HG02571 (cell line): ENCODE data around the gene CLEC18A.
"Not testable (repeated sequence)": the region's sequence is repeated elsewhere in the genome, so short reads cannot be mapped to it uniquely, and the experiment has no call there.

Source experiments
- ATAC-seq: cut with Tn5 transposase; IDR thresholded peaks from one replicate; pipeline ENCODE4 v1.9.1; 2021; ENCODE audit warnings: mild to moderate bottlenecking, moderate library complexity; ENCODE audit not compliant: unreplicated experiment

Gene CLEC18A

DNA sequence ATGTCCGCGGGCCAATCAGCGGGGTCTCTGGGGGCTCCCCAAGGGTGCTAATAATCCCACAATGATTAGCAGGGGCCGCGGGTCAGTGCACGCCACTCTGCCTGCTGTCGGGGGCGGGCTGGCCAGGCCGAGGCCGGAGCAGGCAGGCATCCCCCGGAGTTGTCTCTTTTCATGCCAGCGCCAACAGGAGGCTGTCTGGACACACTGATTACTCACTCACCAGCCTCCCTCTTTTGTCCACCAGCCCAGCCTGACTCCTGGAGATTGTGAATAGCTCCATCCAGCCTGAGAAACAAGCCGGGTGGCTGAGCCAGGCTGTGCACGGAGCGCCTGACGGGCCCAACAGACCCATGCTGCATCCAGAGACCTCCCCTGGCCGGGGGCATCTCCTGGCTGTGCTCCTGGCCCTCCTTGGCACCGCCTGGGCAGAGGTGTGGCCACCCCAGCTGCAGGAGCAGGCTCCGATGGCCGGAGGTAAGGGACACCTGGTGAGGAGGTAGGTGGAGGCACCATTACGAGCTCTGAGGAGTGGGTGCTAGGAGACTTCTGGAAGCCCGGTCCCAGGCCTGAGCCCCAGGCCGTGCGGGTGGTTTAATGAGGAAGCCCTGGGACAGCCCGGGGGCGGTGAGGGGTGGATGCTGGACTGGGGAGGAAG is at the start of gene CLEC18A:
TSS of gene CLEC18A (plus strand) at position 318 of the 655 bp plus-strand sequence. CDS start at position 351, 33 bp downstream.
- not testable (repeated sequence) for ATAC-seq

DNA sequence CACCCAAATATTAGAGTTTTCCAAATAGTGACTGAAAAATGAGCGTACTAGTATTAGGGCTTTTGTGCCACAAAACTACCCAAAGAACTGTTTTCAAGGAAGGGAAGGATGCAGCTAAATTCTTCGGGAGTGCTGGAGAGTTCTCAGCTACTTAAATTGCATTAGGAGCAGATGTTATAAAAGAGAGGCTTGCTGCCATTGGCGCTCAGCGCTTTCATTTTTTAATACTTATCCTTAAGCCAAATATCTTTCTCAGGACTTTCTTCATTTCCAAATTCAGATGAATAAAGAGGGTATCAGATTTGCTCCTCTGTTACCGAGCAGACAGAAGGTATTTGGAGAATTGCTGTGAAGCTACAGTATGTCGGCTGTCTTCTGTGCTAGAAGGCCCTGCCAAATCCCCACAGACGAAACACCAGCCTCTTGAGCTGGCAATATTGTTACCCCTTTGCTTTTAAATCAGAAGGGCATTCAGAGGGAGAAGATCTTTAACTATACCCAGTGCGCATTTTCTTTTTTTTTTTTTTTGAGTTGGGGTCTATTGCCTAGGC is 47.2 kb upstream of the CLEC18A start:
- ATAC-seq = no peak

DNA sequence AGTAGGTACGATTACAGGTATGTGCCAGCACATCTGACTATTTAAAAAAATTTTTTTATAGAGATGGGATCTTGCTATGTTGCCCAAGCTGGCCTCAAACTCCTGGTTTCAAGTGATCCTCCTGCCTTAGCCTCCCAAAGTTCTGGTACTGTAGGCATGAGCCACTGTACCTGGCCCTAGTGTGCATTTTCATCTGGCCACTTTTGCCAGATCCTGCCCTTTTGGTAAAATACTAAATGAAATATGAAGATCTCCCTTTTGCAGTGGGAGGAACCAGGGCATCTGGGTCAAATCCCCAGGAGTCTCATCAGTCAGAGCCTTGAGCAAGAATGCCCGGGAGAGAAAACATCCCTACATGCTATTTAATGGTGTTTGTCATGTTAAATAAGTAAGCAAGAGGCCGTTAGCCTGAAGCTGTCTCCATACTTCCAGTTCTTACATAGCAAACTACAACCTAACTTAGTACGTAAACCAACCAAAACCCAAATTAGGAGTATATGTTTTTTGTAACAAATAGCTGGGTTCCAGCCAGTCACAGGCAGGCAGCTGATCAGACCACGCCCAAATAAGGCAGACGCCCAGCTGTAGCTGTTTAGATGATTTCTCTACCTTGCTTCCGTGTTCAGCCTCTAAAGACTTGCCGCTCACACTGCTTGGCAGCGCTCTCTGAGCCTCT is 46.5 kb upstream of the CLEC18A start:
- ATAC-seq = no peak

DNA sequence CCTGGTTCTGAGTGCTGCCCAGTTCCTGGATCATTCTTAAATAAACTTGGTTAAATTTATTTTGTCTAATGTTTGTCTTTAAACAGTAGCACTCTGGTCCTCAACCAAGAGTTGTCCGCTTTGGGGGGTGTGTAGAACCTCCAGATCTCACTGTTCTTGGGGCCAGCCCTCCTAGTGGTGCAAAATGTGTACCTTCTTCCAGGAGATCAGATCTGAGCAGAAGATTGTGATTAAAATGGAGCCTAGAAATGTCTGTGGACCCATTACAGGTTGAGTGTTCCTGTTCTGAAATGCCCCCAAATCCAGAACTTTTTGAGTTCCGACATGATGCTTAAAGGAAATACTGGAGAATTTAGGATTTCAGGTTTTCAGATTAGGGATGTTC is 46.0 kb upstream of the CLEC18A start:
- no peak for ATAC-seq

DNA sequence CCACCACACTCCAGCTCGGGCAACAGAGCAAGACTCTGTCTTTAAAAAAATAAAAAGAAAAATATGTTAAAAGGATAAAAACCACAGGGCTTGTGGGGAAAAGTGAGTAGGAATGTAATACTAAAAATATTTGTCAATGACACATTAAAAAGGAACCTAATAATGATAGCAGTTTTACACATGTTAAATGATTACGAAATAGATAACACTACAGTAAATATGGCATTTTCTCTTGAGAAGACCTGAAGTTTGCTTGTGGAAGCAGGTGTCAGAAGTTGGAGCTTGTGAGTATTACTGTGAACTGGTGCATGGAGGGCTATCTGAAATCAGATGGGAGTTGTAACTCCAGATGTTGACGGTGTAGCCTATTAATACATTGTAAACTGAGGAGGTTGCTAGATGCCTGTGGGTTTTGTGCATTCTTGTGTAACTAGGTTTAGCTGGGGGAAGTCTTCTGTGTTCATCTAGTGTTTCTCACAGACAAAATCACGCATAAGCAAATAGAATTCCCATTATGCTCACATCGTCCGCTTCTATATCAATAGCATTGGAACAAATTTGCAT is 44.2 kb upstream of the CLEC18A start:
- no peak for ATAC-seq

DNA sequence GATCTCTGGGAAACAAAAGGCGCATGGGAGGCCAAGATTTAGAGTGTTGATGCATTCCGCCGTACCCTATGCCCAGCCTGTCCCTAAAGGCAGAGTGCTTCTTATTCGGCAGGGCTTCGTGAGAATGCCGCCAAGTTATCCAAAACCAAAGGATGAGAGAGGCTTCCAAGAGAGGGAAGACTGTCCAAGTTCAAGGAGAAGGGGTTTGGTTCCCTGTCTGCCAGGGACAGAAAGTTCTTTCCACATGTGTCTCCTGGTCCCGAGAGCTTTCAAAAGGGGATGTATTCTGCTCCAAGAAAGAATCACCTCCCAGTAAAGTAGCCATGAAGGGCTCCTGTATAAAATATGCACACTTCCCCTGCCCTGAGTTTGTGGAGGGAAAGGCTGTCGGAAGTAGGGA is 42.1 kb upstream of the CLEC18A start:
- ATAC-seq = no peak

DNA sequence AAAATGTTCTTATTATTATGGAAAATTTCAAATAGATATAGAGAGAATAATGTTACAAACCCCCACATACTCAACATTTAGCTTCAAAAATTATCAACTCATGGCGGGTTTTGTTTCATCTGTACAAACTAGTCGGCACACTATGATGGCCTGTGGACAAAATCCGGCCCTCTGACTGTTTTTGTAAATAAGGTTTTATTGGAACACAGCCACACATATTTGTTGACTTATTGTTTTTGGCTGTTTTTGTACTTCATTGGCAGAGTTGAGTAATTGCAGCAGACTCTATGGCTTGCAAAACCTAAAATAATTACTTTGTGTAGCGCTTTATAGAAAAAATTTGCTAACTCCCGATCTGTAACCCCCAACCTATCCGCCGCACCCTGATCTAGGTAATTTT is 41.4 kb upstream of the CLEC18A start:
- ATAC-seq = no peak

DNA sequence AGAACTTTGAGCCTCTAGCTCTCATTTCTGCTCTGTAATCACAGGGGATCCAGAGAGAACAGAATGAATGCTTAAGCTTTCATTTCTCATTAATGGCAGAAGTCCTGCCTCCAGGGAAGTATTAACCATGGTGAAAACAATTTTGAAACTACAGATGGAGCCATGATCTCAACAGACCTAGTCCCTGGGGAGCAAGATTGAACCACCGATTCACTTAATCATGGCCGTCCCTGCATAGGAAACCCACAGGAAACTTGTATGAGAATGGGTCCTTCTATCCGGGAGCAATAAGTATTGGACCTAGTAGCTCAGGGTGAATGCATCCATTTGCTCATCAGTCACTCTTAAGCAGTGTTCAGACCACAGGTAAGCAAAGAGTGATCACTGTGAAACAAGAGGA is 40.2 kb upstream of the CLEC18A start:
- no peak for ATAC-seq

DNA sequence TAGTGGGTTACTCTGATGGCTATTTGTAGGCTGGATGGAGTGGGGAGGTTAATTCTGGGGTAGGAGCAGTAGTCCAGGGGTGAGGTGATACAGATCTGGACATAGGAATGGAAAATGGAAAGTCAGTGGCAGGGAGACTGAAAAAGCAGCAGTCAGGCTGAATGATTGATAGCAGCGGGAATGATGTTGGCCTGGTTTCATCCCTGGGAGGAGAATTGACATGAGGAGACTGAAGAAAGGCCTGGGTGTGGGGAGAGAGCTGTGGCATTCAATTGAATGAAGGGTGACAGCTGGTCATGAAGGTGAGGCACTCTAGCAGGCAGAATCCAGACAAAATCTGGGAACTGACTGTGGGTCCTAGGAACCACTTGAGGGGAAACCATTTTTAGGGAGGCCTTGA is 34.7 kb upstream of the CLEC18A start:
- no peak for ATAC-seq

DNA sequence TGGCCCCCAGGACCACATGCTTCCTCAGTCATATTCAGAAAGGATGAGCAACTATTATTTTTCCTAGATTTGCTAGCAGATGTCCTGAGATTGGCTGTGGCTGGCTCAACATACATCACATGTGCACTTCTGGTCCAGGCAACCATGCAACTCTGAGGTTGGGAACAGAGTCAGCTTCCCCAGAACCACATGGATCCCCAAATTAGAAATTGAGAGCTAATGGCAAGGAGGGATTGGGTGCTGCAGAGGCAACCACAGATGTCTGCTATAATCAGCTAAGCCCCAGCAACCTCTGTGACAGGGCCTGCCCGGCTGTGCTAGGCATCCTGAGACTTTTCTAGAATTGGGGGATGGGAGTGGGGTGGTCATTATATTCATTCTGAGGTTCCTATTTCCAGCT is 33.8 kb upstream of the CLEC18A start:
- no peak for ATAC-seq

DNA sequence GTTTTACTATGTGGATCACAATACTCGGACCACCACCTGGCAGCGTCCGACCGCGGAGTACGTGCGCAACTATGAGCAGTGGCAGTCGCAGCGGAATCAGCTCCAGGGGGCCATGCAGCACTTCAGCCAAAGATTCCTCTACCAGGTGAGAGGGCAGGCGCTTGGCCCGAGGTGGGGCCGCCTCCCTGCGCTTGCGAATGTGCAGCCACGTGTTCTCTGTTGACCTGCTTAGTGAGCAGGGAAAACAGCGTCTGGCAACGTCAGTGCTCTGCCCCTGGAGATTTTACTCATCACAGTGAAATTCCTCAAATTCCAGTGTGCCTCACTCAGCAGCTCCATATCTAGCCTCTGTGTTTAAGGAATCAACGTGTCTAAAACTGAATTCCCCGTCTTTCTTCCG is 33.4 kb upstream of the CLEC18A start:
- ATAC-seq = no peak

DNA sequence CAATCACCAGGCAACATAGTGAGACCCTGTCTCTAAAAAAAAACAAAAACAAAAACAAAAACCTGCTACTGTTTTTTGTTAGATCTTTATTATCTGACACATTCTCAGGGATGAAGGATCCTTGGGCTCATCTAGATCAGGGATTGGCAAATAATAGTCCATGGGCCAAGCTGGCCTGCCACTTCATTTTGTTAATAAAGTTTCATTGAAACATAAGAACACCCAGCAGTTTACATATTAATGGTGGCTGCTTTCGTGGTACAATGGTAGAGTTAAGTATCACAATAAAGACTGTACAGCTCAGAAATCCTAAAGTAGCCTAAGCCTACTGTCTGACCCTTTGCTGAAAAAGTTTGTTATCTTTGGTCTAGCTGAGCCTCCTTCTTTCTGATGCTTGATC is 32.9 kb upstream of the CLEC18A start:
- no peak for ATAC-seq

DNA sequence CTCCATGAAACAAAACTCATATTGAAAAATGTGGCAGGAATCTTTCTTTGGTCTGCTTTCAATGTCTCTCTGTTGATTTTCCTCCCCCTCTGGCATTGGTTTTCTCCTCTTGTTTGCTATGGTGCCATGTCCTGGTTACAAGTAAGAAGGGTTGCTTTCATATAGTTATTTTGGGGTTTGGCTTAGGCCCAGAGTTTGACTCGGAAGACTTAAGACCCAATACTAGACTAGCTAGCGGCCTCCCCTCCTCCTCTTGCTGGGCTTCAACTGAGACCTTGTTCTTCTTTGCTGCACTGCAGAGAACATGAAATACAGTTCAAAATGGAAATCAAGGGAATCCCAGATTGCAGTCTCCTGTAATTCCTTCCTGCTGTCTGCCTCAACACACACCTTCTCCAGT is 30.0 kb upstream of the CLEC18A start:
- ATAC-seq = no peak

DNA sequence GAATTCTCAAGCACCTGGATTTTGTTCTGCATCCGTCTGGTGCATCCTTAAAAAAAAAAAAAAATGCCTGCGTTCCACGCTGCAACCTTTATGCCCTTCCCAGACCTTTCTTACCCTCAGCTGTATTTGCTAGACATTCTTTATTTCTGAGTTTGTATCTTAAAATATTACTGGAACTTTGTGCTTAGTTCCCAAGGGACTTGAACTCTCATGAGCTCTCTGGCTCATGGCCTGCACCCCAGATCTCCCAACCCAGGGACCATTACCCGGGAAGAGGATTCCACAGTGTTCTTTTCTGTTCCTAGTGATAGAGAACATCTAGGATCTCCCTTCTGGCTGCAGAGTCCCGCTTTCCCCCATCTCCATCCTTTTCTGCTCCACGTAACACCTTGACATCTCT is 28.9 kb upstream of the CLEC18A start:
- no peak for ATAC-seq

DNA sequence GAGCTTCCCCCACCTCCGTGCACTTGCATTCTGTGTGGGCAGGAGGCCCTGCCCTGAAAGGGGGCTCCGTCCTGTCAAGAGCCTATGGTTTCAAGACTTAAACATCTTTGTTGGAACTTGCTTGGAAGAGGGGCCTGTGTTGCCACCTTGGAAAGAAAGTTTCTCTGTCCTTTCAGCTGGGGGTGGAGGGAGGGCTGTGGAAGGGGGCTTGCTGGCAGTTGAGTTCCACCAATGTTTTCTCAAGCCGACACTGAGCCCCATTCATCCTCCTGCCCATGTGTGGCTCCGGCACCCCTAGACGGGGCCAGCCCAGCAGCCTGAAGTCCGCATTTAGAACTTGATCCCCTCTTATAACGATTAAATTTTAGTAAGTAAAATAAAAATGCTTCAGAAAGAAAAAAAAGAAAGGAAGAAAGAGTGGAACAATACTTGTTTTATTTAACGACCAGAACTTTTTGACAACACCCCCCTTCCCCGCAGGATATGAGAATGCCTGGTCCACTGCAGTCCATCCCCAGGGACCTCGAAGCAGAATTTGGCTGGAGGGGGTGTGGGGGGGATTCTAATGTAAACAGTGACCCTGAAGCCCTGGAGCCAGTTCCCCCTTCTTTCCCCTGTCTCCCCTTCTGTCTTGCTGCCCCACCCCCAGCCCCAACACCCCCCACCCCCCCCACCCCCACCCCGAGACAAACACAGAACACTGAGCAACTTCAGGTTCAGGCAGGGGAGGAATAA is 26.9 kb upstream of the CLEC18A start:
- ATAC-seq = no peak

DNA sequence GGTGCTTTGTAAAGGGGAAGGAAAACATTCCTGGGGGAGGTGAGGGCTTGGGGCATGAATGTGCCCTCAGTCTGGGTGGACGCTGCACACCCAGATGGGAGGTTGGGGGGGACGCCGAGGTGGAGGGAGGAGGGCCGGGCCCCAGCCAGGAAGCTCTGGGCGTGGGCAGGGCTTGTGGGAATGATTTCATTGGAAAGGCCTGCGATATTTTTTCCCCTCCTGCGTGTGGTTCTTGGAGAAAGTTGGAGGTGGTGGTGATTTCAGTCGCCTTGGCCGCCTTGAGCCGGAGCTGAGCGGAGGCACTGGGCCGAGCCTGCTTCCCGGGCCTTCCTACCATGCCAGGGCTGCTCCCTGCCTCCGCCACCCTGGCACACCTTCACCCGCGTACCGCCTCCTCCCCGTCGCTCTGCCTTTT is 26.4 kb upstream of the CLEC18A start:
- ATAC-seq = no peak

DNA sequence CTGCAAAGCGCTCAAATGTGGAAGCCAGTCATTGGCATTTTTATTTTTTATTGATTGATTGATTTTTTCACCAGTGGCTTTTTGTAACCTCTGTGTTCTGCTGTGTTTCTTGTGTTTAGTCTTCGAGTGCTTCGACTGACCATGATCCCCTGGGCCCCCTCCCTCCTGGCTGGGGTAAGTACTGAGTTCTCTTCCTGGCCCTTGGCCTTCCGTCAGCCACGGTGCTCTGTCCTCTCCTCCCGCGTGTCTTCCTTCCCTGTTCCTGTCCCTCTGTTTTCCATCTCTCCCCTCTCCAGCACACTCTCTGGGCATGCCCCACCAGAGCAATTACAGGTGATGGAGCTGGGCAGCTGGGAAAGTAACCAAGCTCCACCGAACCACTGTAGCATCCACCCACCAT is 25.8 kb upstream of the CLEC18A start:
- ATAC-seq = no peak

DNA sequence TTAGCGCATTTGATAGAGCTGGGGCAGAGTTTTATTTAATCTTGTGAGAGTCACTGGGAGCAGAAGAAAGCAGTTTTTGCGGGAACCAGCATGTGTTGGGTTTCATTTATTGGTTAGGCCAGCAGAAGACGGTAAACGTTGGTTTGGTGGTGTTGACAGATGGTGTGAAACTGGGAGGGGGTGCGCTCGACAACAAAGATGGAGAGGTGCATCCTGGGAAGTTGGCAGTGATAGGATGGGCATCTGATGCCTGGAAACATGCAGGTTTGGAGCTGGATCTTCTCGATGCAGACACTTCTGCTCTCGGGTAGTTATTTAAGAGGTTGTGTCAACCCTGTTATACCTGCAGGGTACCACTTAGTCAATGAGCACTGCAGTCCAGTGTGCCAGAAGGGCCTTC is 24.9 kb upstream of the CLEC18A start:
- ATAC-seq = no peak

DNA sequence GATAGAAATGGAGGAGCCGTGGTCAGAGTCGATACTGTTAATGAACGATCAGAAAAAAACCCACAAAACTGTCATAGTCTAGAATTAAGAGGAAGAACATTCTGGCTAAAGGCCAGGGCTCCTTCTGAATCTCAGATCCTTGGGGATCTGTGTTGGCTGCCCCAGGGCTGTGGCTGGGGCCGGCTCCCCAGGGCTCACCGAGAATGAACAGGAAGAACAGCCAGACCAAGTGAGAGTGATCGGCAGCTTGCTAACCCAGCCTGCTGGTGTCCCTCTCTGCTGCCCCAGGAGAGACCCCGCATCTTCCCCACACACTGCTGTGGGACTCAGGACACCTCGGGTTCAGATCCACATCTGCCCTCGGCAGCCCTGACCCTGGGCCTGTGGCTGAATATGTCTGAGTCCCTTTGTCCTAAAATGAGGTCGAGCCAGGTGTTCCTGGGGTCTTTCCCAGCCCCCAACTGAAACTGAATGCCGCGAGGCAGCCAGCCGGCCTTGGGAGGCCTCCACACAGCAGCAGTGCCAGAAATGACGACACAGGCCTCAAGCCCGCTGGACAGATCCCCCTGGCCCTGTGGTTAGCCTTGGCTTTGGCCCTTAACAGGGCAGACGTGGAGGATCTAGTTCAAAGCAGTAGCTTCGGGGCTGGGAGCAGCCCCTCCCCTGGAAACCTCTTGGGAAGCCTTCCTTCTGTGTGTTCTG is 23.9 kb upstream of the CLEC18A start:
- ATAC-seq = no peak

DNA sequence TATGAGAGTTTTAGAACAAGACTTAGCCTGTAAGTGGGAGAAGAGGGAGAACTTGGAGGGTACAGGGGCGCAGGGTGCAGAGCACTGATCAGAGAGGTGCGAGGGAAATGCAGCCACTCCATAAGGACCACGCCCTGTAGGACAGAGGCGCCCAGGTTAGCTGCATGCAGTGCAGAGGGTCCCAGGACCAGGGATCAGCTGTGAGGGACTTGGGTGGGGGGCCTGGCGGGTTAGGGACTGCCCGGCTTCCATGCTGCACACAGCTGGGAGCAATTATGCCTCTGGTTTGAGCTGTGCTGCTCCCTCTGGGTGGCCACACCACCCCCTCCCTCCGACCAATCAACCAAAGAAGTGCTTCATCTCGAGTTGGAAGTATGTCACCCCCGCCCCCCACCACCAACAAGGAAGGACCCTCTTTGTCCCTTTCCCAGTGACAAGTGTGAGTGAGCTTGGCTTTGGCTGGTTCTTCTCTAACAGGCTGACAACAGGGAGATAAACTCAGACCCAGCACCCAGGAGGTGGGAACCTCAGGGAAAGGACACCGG is 22.2 kb upstream of the CLEC18A start:
- ATAC-seq = no peak

DNA sequence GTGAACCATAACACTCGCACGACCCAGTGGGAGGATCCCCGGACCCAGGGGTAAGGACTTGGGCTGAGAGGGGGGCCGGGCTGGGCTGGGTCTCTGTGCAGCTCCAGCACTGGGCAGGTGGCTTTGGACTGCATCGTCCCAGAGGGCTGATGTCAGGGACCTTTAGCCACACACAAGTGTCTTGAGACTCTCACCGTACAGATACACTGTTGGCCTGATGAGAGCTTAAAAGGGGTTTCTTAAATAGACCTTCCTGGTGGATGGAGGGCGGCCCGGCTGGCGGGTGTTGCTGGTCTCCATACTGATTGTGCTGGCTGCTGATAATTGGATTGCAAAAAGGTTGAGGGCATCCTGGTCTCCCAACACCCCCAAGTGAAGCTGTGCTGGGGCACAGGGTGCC is 21.7 kb upstream of the CLEC18A start:
- no peak for ATAC-seq
